K562 (cell line): ENCODE measurements around the gene RXFP1. TPM values are rescaled to one million over a fixed set of nuclear protein-coding genes. Genes with fewer than 3 reads are reported as not detected.

ENCODE experiments used
- ATAC-seq: fragments of 200-7000 bp; cut with Tn5 transposase; 3 replicates; pipeline ENCODE4 v1.9.1; 2020; ENCODE audit warnings: moderate library complexity
- BruUV-seq: library from RNA; stranded (reverse); fragments of 400-500 nt; replicated peaks from 2 replicates; lab custom pipeline; 2021; lab: Mats Ljungman, UMichigan
- CTCF ChIA-PET: fragments of 300-600 bp; formaldehyde crosslinking; extraction: SDS; loops from one replicate; lab custom pipeline; 2021; ENCODE audit warnings: low intra/inter-chr PET ratio; lab: Yijun Ruan, JAX
- POLR2A ChIA-PET: fragments of 300-600, 350-650 bp; sonication (Branson Sonifier 250); formaldehyde crosslinking; extraction: SDS; loops from one replicate; lab custom pipeline; 2021; ENCODE audit warnings: antibody characterized with exemption, inconsistent platforms; lab: Yijun Ruan, JAX
- DNase-seq, 4 experiments: peaks; one replicate each; pipeline versions ENCODE4 v3.0.0 to v3.0.0-alpha.2; 2011 to 2018; ENCODE audit warnings: low spot score in 3 of 4, mixed read lengths in 3 of 4; ENCODE audit errors: extremely low read depth in 1 of 4
- FAIRE-seq: peaks from 2 replicates; lab custom pipeline; 2011; peaks lifted over from hg19 to GRCh38; lab: Jason Lieb, UNC
- H2AFZ ChIP-seq: 2 replicates; pipeline ENCODE4 v1.6.0; 2011; ENCODE audit warnings: low read depth, low read length, control low read depth, inconsistent platforms
- H3K27ac ChIP-seq: fragments of 200-600 bp; 3 replicates; pipeline ENCODE4 v1.8.0; 2011; ENCODE audit warnings: low read depth, mild to moderate bottlenecking, control low read depth, inconsistent platforms, low read length, moderate library complexity, mixed read lengths; ENCODE audit errors: extremely low read depth
- H3K27me3 ChIP-seq, 2 experiments: fragments of 300-600 bp in 1 of 2; 2 replicates in 1 of 2; 3 replicates in 1 of 2; pipeline versions ENCODE4 v1.6.0 to v1.8.0; 2011; ENCODE audit warnings: inconsistent platforms in 2 of 2, low read length in 2 of 2, mild to moderate bottlenecking in 1 of 2, mixed read lengths in 1 of 2, moderate library complexity in 1 of 2; ENCODE audit not compliant: control insufficient read depth in 2 of 2, insufficient read depth in 2 of 2
- H3K36me3 ChIP-seq: fragments of 300-600 bp; 3 replicates; pipeline ENCODE4 v1.8.0; 2011; ENCODE audit warnings: mild to moderate bottlenecking, low read length, inconsistent platforms; ENCODE audit not compliant: control insufficient read depth, insufficient read depth
- H3K4me1 ChIP-seq, 2 experiments: fragments of 200-600 bp in 1 of 2; replicated peaks in 1 of 2; 2 replicates in 1 of 2; 3 replicates in 1 of 2; pipeline versions ENCODE4 v1.5.1 to v1.8.0; 2011; ENCODE audit warnings: inconsistent platforms in 2 of 2, low read length in 2 of 2, mild to moderate bottlenecking in 1 of 2, mixed read lengths in 1 of 2, moderate library complexity in 1 of 2; ENCODE audit not compliant: control insufficient read depth in 2 of 2, insufficient read depth in 2 of 2
- H3K4me2 ChIP-seq: 2 replicates; pipeline ENCODE4 v1.6.1; 2011; ENCODE audit warnings: low read length, control low read depth, inconsistent platforms, mixed read lengths; ENCODE audit not compliant: insufficient read depth
- H3K4me3 ChIP-seq: fragments of 200-600 bp; sonication (generic), shearing (Covaris generic); 2 replicates; pipeline ENCODE4 v1.5.1; 2016; ENCODE audit warnings: control low read depth, inconsistent platforms
- H3K79me2 ChIP-seq: fragments of 200-600 bp; 3 replicates; pipeline ENCODE4 v1.8.0; 2011; ENCODE audit warnings: low read length, inconsistent platforms; ENCODE audit not compliant: control insufficient read depth, insufficient read depth
- H3K9ac ChIP-seq, 2 experiments: 2 replicates each; pipeline versions ENCODE4 v1.6.0 to v1.6.1; 2011; ENCODE audit warnings: low read depth in 2 of 2, low read length in 2 of 2, control low read depth in 1 of 2, inconsistent platforms in 1 of 2, mild to moderate bottlenecking in 1 of 2, mixed read lengths in 1 of 2; ENCODE audit not compliant: insufficient read depth in 1 of 2
- H3K9me1 ChIP-seq: one replicate; pipeline ENCODE4 v1.6.0; 2011; ENCODE audit warnings: inconsistent platforms, mild to moderate bottlenecking, low read length, moderate library complexity; ENCODE audit not compliant: control insufficient read depth, insufficient read depth
- H3K9me3 ChIP-seq: replicated peaks from 2 replicates; pipeline ENCODE4 v1.5.1; 2011; ENCODE audit warnings: low read depth, low read length, inconsistent platforms; ENCODE audit not compliant: control insufficient read depth, insufficient read depth
- H4K20me1 ChIP-seq: replicated peaks from 2 replicates; pipeline ENCODE4 v1.6.1; 2011; ENCODE audit warnings: low read length, inconsistent platforms, mixed read lengths; ENCODE audit not compliant: control insufficient read depth, insufficient read depth
- BRD9 ChIP-seq: fragments of 450-650 bp; IDR thresholded peaks from 2 replicates; pipeline ENCODE4 v1.6.1; 2018; ENCODE audit warnings: low read depth; ENCODE audit not compliant: partially characterized antibody
- E2F5 ChIP-seq: sonication (generic); formaldehyde crosslinking; IDR thresholded peaks from 2 replicates; pipeline ENCODE4 v1.8.0; 2022; ENCODE audit warnings: mild to moderate bottlenecking, missing genetic modification reagents
- HNRNPL ChIP-seq: fragments of 200-400 bp; formaldehyde crosslinking; IDR thresholded peaks from 2 replicates; pipeline ENCODE4 v1.6.1; 2017; ENCODE audit warnings: low read depth, mild to moderate bottlenecking, low read length
- PCBP1 ChIP-seq: fragments of 200-400 bp; formaldehyde crosslinking; IDR thresholded peaks from 2 replicates; pipeline ENCODE4 v1.6.1; 2018; ENCODE audit warnings: mild to moderate bottlenecking, low read depth, low read length; ENCODE audit not compliant: poor library complexity, severe bottlenecking
- SIRT6 ChIP-seq: IDR thresholded peaks from one replicate; pipeline ENCODE4 v1.6.1; 2012; ENCODE audit warnings: low read depth, mild to moderate bottlenecking, control low read depth, inconsistent platforms, low read length, moderate library complexity
- SPI1 ChIP-seq: IDR thresholded peaks from 2 replicates; pipeline ENCODE4 v1.6.1; 2011; ENCODE audit warnings: low read depth, low read length, control low read depth, borderline replicate concordance
- ZFPM2 ChIP-seq: fragments of 250-450 bp; sonication (Bioruptor Pico); IDR thresholded peaks from 2 replicates; pipeline ENCODE4 v1.5.1; 2022; ENCODE audit warnings: mild to moderate bottlenecking
- WGBS: fragments of 100-300 bp; shearing (Covaris generic); methylation state at CpG from one replicate; pipeline ENCODE4 v1.1.6; 2016; ENCODE audit warnings: low coverage, mixed read lengths; ENCODE audit not compliant: insufficient coverage; ENCODE audit errors: missing lambda C conversion rate; 5-methylcytosine and 5-hydroxymethylcytosine counted together
- in situ Hi-C: fragments of 300-500 bp; cut with MboI; formaldehyde crosslinking; loops from 4 replicates; pipeline ENCODE4 v1.15.0; 2018; ENCODE audit warnings: inconsistent platforms, mixed read lengths
- intact Hi-C: fragments of 100-400 bp; cut with micrococcal nuclease; formaldehyde crosslinking; loops from 2 replicates; pipeline ENCODE4 v1.14.2; 2022
- polyA plus RNA-seq, 8 experiments: library from polyadenylated mRNA; depleted of rRNA in 4 of 8; stranded (reverse) in 5 of 8; unstranded in 3 of 8; fragments of >200 nt; fragmentation: Nextera tagmentation in 2 of 8; fragmentation: Illumina TruSeq in 1 of 8; extraction: Ambion mirVana in 2 of 8; extraction: Trizol in 1 of 8; gene quantifications; 2 replicates each; pipeline versions ENCODE4 v1.2.1 to v1.2.3, GENCODE V29; 2011 to 2014; ENCODE audit warnings: inconsistent platforms in 1 of 8, missing spikeins in 1 of 8
- total RNA-seq, 7 experiments: library from RNA; depleted of rRNA in 6 of 7; stranded (reverse); fragments of >200 nt in 6 of 7; fragmentation: Illumina TruSeq in 2 of 7; extraction: Trizol in 2 of 7; gene quantifications; 2 replicates each; pipeline versions ENCODE4 v1.2.1 to v1.2.3, GENCODE V29; 2011 to 2021; ENCODE audit warnings: low replicate concordance in 1 of 7

Gene RXFP1
- total and polyA plus RNA-seq, 9 of the 15 experiments (the other 6 are each of a cell fraction or from before 2014, with no cell fraction given), result 0.03 to 0.06 (median 0.04) TPM; not detected in 6

GRCh38 chr4:158529505-158529904, 7.8 kb downstream of the RXFP1 start:
- in situ Hi-C loops, result no loop called here
- no peak overlapping the region for H3K27ac ChIP-seq
- DNase-seq (no peak), FAIRE-seq (no peak)
- CTCF ChIA-PET, result no interaction called here
- H3K4me2 ChIP-seq, result no peak overlapping the region
- H2AFZ ChIP-seq, result no peak overlapping the region
- WGBS, result 10% methylated on average over 1 of the region's 1 CpG
- no peak overlapping the region for H3K4me3 ChIP-seq
- H3K36me3 ChIP-seq, result no peaks in the 10 kb centered on the region
- H3K9me1 ChIP-seq, result no peaks in the 10 kb centered on the region
- no TSS peak for BruUV-seq
- no peaks in the 10 kb centered on the region for H4K20me1 ChIP-seq
- H3K9me3 ChIP-seq, result no peaks in the 10 kb centered on the region
- TF ChIP-seq ZFPM2 (CRISPR knock-in tag) (no peak), SPI1 (peak; percentile 54; the same call in 1 of the 2 replicates), E2F5 (CRISPR knock-in tag) (no peak)
- TF ChIP-seq, all 486 proteins: peak for 1
- no peaks in the 10 kb centered on the region for H3K79me2 ChIP-seq
- ATAC-seq, result no peak
- no peaks in the 10 kb centered on the region; a peak in 1 of 5 replicates for H3K27me3 ChIP-seq
- no peaks in the 10 kb centered on the region; a peak in 1 of 5 replicates for H3K4me1 ChIP-seq
- intact Hi-C loops, result no loop called here
- POLR2A ChIA-PET, result no interaction called here
- no peak overlapping the region for H3K9ac ChIP-seq

DNA sequence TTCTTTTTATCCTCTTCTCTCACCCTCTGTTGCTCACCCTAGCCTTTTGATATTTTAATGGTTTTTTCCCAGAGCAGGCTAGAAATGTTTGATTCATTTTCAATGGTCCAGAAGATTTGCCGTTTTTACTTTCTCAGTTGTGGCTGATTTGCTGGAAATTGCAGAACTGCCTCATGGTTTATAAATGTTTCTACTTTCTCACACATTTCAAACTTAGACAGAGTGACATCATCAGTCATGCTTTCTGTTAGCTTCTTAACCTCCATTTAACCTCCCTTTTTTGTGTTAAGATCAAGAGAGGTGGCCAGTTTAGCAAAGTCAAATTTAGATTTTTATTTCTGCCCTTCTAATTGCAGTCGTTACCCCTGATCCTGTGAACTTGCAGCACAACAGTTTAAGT, 8.7 kb downstream of the RXFP1 start:
- DNase-seq, result no peak
- Histone ChIP-seq H3K27ac (no peak overlapping the region), H3K79me2 (no peaks in the 10 kb centered on the region), H3K9me3 (no peaks in the 10 kb centered on the region), H3K4me2 (no peak overlapping the region), H3K9me1 (no peaks in the 10 kb centered on the region), H3K36me3 (no peaks in the 10 kb centered on the region), H2AFZ (no peak overlapping the region), H3K27me3 (no peaks in the 10 kb centered on the region; a peak in 1 of 5 replicates), H3K4me1 (no peaks in the 10 kb centered on the region; a peak in 1 of 5 replicates), H3K9ac (no peak overlapping the region), H3K4me3 (no peak overlapping the region), H4K20me1 (no peaks in the 10 kb centered on the region)
- no peak for FAIRE-seq
- ATAC-seq, result no peak
- 9% methylated on average over 2 of the region's 2 CpGs for WGBS
- ChIA-PET POLR2A (no interaction called here), CTCF (no interaction called here)
- in situ Hi-C loops (no loop called here), intact Hi-C loops (no loop called here)
- TF ChIP-seq PCBP1 (no peak), BRD9 (no peak), SIRT6 (no peak), HNRNPL (no peak)
- no TSS peak for BruUV-seq
